Adrenal gland (tissue), 12 donors: ENCODE measurements around the gene FAM184B. TPM values are rescaled to one million over a fixed set of nuclear protein-coding genes. Genes with fewer than 3 reads are reported as not detected.

Source experiments
- DNase-seq, 7 donors: peaks; one replicate each; pipeline ENCODE4 v3.0.0-alpha.2; 2019 to 2020
- H3K27ac ChIP-seq, 5 donors: fragments of 200-600 bp; sonication (generic) in 4 of 5; 1 replicate in 3 of 5; 2 replicates in 2 of 5; pipeline versions ENCODE4 v1.5.1 to v1.8.0; 2016 to 2020; ENCODE audit warnings: mild to moderate bottlenecking in 1 of 5
- H3K27me3 ChIP-seq: fragments of 200-600 bp; 2 replicates; pipeline ENCODE4 v1.8.0; 2021
- H3K36me3 ChIP-seq, 2 donors: fragments of 200-600 bp; replicated peaks in 1 of 2; 1 replicate in 1 of 2; 2 replicates in 1 of 2; pipeline versions ENCODE4 v1.5.1 to v1.8.0; 2018 to 2022
- H3K4me1 ChIP-seq, 2 donors: fragments of 200-600 bp; replicated peaks in 1 of 2; 1 replicate in 1 of 2; 2 replicates in 1 of 2; pipeline versions ENCODE4 v1.5.1 to v1.8.0; 2018 to 2021
- H3K4me3 ChIP-seq, 4 donors: fragments of 200-600 bp; sonication (generic) in 3 of 4; one replicate each; pipeline ENCODE4 v1.5.1; 2016 to 2018
- H3K9me3 ChIP-seq, 3 donors: fragments of 200-600 bp; sonication (generic) in 1 of 3; replicated peaks in 1 of 3; 1 replicate in 2 of 3; 2 replicates in 1 of 3; pipeline versions ENCODE4 v1.5.1 to v1.8.0; 2016 to 2021
- POLR2A ChIP-seq, 2 donors: fragments of 450-650 bp; IDR thresholded peaks; one replicate each; pipeline ENCODE4 v1.6.1; 2017; ENCODE audit warnings: antibody characterized with exemption in 2 of 2, mild to moderate bottlenecking in 2 of 2, moderate library complexity in 1 of 2
- WGBS, 4 donors: extraction: QIAGEN DNeasy Blood & Tissue Kit in 2 of 4; methylation state at CpG; one replicate each; pipeline versions ENCODE4 v1.1.5 to v1.1.7; 2013 to 2017; 5-methylcytosine and 5-hydroxymethylcytosine counted together
- intact Hi-C, 2 donors: fragments of 100-400 bp; cut with DNase I; formaldehyde crosslinking; loops; one replicate each; pipeline versions ENCODE4 v1.14.1 to v1.15.0; 2022 to 2023
- polyA plus RNA-seq, 3 donors: library from polyadenylated mRNA; stranded (reverse); fragments of 200-250 nt in 2 of 3; fragments of 350-450 nt in 1 of 3; fragmentation: Illumina TruSeq in 1 of 3; extraction: RNeasy Lipid Tissue Mini Kit (QIAGEN cat#74804) in 1 of 3; gene quantifications; one replicate each; pipeline ENCODE4 v1.2.3, GENCODE V29; 2013 to 2014
- total RNA-seq, 9 donors: library from RNA; depleted of rRNA in 4 of 9; stranded (reverse); fragments of >200 nt in 4 of 9; fragments of 120-200 nt in 1 of 9; fragmentation: NEBNext Ultra II Directional in 1 of 9; extraction: Animal tissue kit (Norgen Biotek cat#: 25700) in 1 of 9; gene quantifications; one replicate each; pipeline versions ENCODE4 v1.1.0 to v1.2.4, GENCODE V29; 2013 to 2023
- TF ChIP-seq, protein P1 (sequence below), 6 experiments: fragments of 450-650 bp in 4 of 6; fragments of 200-600 bp in 2 of 6; sonication (generic) in 1 of 6; IDR thresholded peaks; 1 replicate in 5 of 6; 2 replicates in 1 of 6; pipeline versions ENCODE4 v1.5.1 to v1.8.0; 2016 to 2021; ENCODE audit warnings: antibody characterized with exemption in 6 of 6, mild to moderate bottlenecking in 2 of 6, moderate library complexity in 1 of 6
- donor health status: healthy with polysubstance abuse.
- donor health status: Bipolar disorder and iron deficiency.
- donor health status: DM: yes; HTN: yes; CAD: no.
- donor health status: DM: no; HTN: no; CAD: no.
- donor health status: DM: no; HTN: no; CAD: no.
- donor health status: DM: yes; HTN: yes; CAD: no.

FAM184B gene
- total and polyA plus RNA-seq, 12 donors, result under 0.01 to 0.17 (median 0.08) TPM; not detected in 5

DNA sequence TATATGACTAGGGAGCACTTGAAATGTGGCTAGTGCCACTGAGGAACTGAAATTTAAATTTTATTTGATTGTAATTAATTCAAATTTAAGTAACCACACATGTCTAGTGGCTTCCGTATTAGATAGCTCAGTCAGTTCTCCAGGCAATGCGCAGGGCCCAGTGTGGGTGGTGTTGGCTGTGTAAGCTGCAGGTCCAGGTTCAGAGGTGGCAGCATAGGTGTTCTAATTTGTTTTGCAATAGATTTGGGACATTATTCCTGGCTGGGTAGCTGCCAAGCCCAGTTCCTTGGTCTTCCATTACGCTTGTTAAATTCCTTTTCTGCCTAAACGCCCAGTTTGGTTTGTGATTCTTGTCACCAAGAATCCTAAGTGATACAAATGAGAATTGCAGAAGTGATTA is 79.5 kb downstream of the FAM184B start:
- H3K9me3 ChIP-seq, result no peaks in the 10 kb centered on the region
- intact Hi-C loops, result no loop called here
- H3K4me1 ChIP-seq, result no peaks in the 10 kb centered on the region
- WGBS, 4 donors, result 87 to 96% (median 93%) methylated on average over 4 of the region's 4 CpGs
- peak in 1 of 7 donors; percentile 28 for DNase-seq
- TF ChIP-seq, protein P1, sequence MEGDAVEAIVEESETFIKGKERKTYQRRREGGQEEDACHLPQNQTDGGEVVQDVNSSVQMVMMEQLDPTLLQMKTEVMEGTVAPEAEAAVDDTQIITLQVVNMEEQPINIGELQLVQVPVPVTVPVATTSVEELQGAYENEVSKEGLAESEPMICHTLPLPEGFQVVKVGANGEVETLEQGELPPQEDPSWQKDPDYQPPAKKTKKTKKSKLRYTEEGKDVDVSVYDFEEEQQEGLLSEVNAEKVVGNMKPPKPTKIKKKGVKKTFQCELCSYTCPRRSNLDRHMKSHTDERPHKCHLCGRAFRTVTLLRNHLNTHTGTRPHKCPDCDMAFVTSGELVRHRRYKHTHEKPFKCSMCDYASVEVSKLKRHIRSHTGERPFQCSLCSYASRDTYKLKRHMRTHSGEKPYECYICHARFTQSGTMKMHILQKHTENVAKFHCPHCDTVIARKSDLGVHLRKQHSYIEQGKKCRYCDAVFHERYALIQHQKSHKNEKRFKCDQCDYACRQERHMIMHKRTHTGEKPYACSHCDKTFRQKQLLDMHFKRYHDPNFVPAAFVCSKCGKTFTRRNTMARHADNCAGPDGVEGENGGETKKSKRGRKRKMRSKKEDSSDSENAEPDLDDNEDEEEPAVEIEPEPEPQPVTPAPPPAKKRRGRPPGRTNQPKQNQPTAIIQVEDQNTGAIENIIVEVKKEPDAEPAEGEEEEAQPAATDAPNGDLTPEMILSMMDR (IDR thresholded peaks at IDR 0.05), result no peak
- TF ChIP-seq POLR2A (IDR thresholded peaks at IDR 0.05), result no peak
- no peaks in the 10 kb centered on the region for H3K27me3 ChIP-seq
- no peaks in the 10 kb centered on the region for H3K36me3 ChIP-seq
- no peak overlapping the region for H3K4me3 ChIP-seq
- H3K27ac ChIP-seq, result no peak overlapping the region

GRCh38 chr4:17701138-17701839 is 80.1 kb downstream of the FAM184B start:
- intact Hi-C loops, result no loop called here
- no peaks in the 10 kb centered on the region for H3K4me1 ChIP-seq
- DNase-seq, result peak in 1 of 7 donors; percentile 21
- no peaks in the 10 kb centered on the region for H3K9me3 ChIP-seq
- H3K36me3 ChIP-seq, result no peaks in the 10 kb centered on the region
- WGBS, 4 donors, result 84 to 91% (median 90%) methylated on average over 7 to 8 of the region's 8 CpGs
- TF ChIP-seq, protein P1 (IDR thresholded peaks at IDR 0.05), result no peak
- no peak for TF ChIP-seq POLR2A (IDR thresholded peaks at IDR 0.05)
- H3K27ac ChIP-seq, result no peak overlapping the region
- no peaks in the 10 kb centered on the region for H3K27me3 ChIP-seq
- H3K4me3 ChIP-seq, result no peak overlapping the region

GRCh38 chr4:17699380-17699779 is 82.0 kb downstream of the FAM184B start:
- WGBS, 4 donors, result 69 to 95% (median 81%) methylated on average over 2 of the region's 2 CpGs
- no peak overlapping the region for H3K27ac ChIP-seq

GRCh38 chr4:17698116-17698515 is 83.3 kb downstream of the FAM184B start:
- 64 to 70% (median 68%) methylated on average over 4 of the region's 4 CpGs for WGBS, 4 donors
- DNase-seq, result no peak
- no peak overlapping the region for H3K27ac ChIP-seq
- no peak for TF ChIP-seq POLR2A (IDR thresholded peaks at IDR 0.05)
- TF ChIP-seq, protein P1 (IDR thresholded peaks at IDR 0.05), result no peak
- H3K36me3 ChIP-seq, result no peaks in the 10 kb centered on the region
- H3K27me3 ChIP-seq, result no peaks in the 10 kb centered on the region
- no peak overlapping the region for H3K4me3 ChIP-seq
- H3K4me1 ChIP-seq, result no peaks in the 10 kb centered on the region
- intact Hi-C loops, result no loop called here
- no peaks in the 10 kb centered on the region for H3K9me3 ChIP-seq

More at GRCh38 chr4:17699380-17699779, 82.0 kb downstream of the FAM184B start:
- Histone ChIP-seq H3K4me3 (no peak overlapping the region), H3K9me3 (no peaks in the 10 kb centered on the region), H3K27me3 (no peaks in the 10 kb centered on the region), H3K36me3 (no peaks in the 10 kb centered on the region), H3K4me1 (no peaks in the 10 kb centered on the region)
- intact Hi-C loops, result no loop called here
- DNase-seq, result no peak
- no peak for TF ChIP-seq POLR2A (IDR thresholded peaks at IDR 0.05)
- TF ChIP-seq, protein P1 (IDR thresholded peaks at IDR 0.05), result no peak
